Activated CD4-positive, alpha-beta memory T cell treated with anti-CD3 and anti-CD28 coated beads for 36 hours (primary cell): ENCODE results near the gene ATP6V1G3. TPM values are rescaled to one million over a fixed set of nuclear protein-coding genes. Genes with fewer than 3 reads are reported as not detected.
A peak's percentile ranks its signal among the peaks of the same experiment; 100 is the strongest.
"Not testable (repeated sequence)": the region's sequence is repeated elsewhere in the genome, so short reads cannot be mapped to it uniquely, and the experiment has no call there.

ENCODE experiments used
- CTCF ChIA-PET: fragments of 350-600 bp; sonication (Branson Sonifier 250); formaldehyde crosslinking; loops from one replicate; lab custom pipeline; 2021; ENCODE audit warnings: antibody characterized with exemption, inconsistent platforms; lab: Charles Lee
- POLR2A ChIA-PET: fragments of 350-600 bp; sonication (Branson Sonifier 250); formaldehyde crosslinking; loops from one replicate; lab custom pipeline; 2021; ENCODE audit warnings: antibody characterized with exemption; lab: Charles Lee
- DNase-seq: peaks from one replicate; pipeline ENCODE4 v3.0.0-alpha.2; 2020
- H3K27ac Mint-ChIP-seq: one replicate; pipeline ENCODE4 v1.8.0; 2021; ENCODE audit warnings: mixed read lengths
- H3K27me3 Mint-ChIP-seq: one replicate; pipeline ENCODE4 v1.8.0; 2021; ENCODE audit warnings: mixed read lengths
- H3K36me3 Mint-ChIP-seq: one replicate; pipeline ENCODE4 v1.8.0; 2021; ENCODE audit warnings: mixed read lengths
- H3K4me1 Mint-ChIP-seq: one replicate; pipeline ENCODE4 v1.8.0; 2021; ENCODE audit warnings: low read depth, mixed read lengths
- H3K4me3 Mint-ChIP-seq: one replicate; pipeline ENCODE4 v1.8.0; 2021; ENCODE audit warnings: mild to moderate bottlenecking, mixed read lengths
- H3K9me3 Mint-ChIP-seq: one replicate; pipeline ENCODE4 v1.8.0; 2021; ENCODE audit warnings: mixed read lengths
- intact Hi-C: fragments of 100-400 bp; cut with micrococcal nuclease; formaldehyde crosslinking; loops from one replicate; pipeline ENCODE4 v1.15.1; 2023
- total RNA-seq, 2 experiments: library from RNA; stranded (reverse); gene quantifications; one replicate each; pipeline ENCODE4 v1.2.3, GENCODE V29; 2021

The ATP6V1G3 gene
- total RNA-seq, 2 experiments from 2014 or later, result not detected

GRCh38 chr1:198538579-198539364 is 1.7 kb downstream of the ATP6V1G3 start:
- intact Hi-C loops, result no loop called here
- Mint-ChIP-seq H3K27ac (peak overlapping the region; percentile 61), H3K4me3 (peak overlapping the region; percentile 45), H3K9me3 (no peaks in the 10 kb centered on the region), H3K27me3 (no peaks in the 10 kb centered on the region), H3K4me1 (peaks cover 76% of the 10 kb centered on the region), H3K36me3 (no peaks in the 10 kb centered on the region)
- ChIA-PET CTCF (no interaction called here), POLR2A (no interaction called here)
- DNase-seq, result no peak

GRCh38 chr1:198535631-198536030 is 4.8 kb downstream of the ATP6V1G3 start:
- POLR2A ChIA-PET, result no interaction called here
- Mint-ChIP-seq H3K27ac (no peak overlapping the region), H3K4me3 (no peak overlapping the region), H3K9me3 (no peaks in the 10 kb centered on the region), H3K36me3 (no peaks in the 10 kb centered on the region), H3K27me3 (no peaks in the 10 kb centered on the region), H3K4me1 (peaks cover 68% of the 10 kb centered on the region)
- no peak for DNase-seq
- intact Hi-C loops, result loop anchor here (2.0 kb wide), 1 partner anchor 15 kb away; no protein-coding TSS in a partner anchor
- CTCF ChIA-PET, result interaction anchor here (1.4 to 1.6 kb wide), 2 partner anchors 12 to 19 kb away, joined by 3 to 4 read pairs; no protein-coding TSS in a partner anchor

GRCh38 chr1:198534548-198535418 is 5.7 kb downstream of the ATP6V1G3 start:
- ChIA-PET CTCF (interaction anchor here (0.6 to 1.6 kb wide), 2 partner anchors 20 to 36 kb away, joined by 3 read pairs; no protein-coding TSS in a partner anchor), POLR2A (no interaction called here)
- Mint-ChIP-seq H3K27me3 (no peaks in the 10 kb centered on the region), H3K27ac (peak overlapping the region; percentile 73), H3K36me3 (no peaks in the 10 kb centered on the region), H3K4me1 (peaks cover 68% of the 10 kb centered on the region), H3K9me3 (no peaks in the 10 kb centered on the region), H3K4me3 (peak overlapping the region; percentile 36)
- DNase-seq, result no peak
- intact Hi-C loops, result loop anchor here (2.0 kb wide), 1 partner anchor 16 kb away; no protein-coding TSS in a partner anchor

- intact Hi-C loops, result no loop called here
- H3K27ac Mint-ChIP-seq, result no peak overlapping the region
- H3K36me3 Mint-ChIP-seq, result no peaks in the 10 kb centered on the region
- ChIA-PET POLR2A (no interaction called here), CTCF (no interaction called here)
- DNase-seq, result no peak
- no peak overlapping the region for H3K4me3 Mint-ChIP-seq
- H3K4me1 Mint-ChIP-seq, result peaks cover 55% of the 10 kb centered on the region
- no peaks in the 10 kb centered on the region for H3K9me3 Mint-ChIP-seq
- H3K27me3 Mint-ChIP-seq, result no peaks in the 10 kb centered on the region
Observed at GRCh38 chr1:198531891-198532290, 8.6 kb downstream of the ATP6V1G3 start.

GRCh38 chr1:198530953-198531352 is 9.5 kb downstream of the ATP6V1G3 start:
- no peaks in the 10 kb centered on the region for H3K27me3 Mint-ChIP-seq
- ChIA-PET POLR2A (no interaction called here), CTCF (no interaction called here)
- no peaks in the 10 kb centered on the region for H3K9me3 Mint-ChIP-seq
- H3K4me3 Mint-ChIP-seq, result no peak overlapping the region
- peaks cover 56% of the 10 kb centered on the region for H3K4me1 Mint-ChIP-seq
- H3K27ac Mint-ChIP-seq, result no peak overlapping the region
- no peak for DNase-seq
- intact Hi-C loops, result no loop called here
- no peaks in the 10 kb centered on the region for H3K36me3 Mint-ChIP-seq

GRCh38 chr1:198529414-198529813 is 11.1 kb downstream of the ATP6V1G3 start:
- H3K27ac Mint-ChIP-seq, result no peak overlapping the region
- ChIA-PET CTCF (no interaction called here), POLR2A (interaction anchor here (0.8 kb wide), 1 partner anchor 81 kb away, joined by 3 read pairs; no protein-coding TSS in a partner anchor)
- no peaks in the 10 kb centered on the region for H3K9me3 Mint-ChIP-seq
- DNase-seq, result no peak
- H3K4me1 Mint-ChIP-seq, result peaks cover 56% of the 10 kb centered on the region
- H3K4me3 Mint-ChIP-seq, result no peak overlapping the region
- H3K27me3 Mint-ChIP-seq, result no peaks in the 10 kb centered on the region
- intact Hi-C loops, result no loop called here
- no peaks in the 10 kb centered on the region for H3K36me3 Mint-ChIP-seq

GRCh38 chr1:198528364-198528763 is 12.1 kb downstream of the ATP6V1G3 start:
- no peaks in the 10 kb centered on the region for H3K9me3 Mint-ChIP-seq
- ChIA-PET CTCF (no interaction called here), POLR2A (no interaction called here)
- H3K4me3 Mint-ChIP-seq, result no peak overlapping the region
- H3K27ac Mint-ChIP-seq, result no peak overlapping the region
- no peaks in the 10 kb centered on the region for H3K36me3 Mint-ChIP-seq
- DNase-seq, result no peak
- no peaks in the 10 kb centered on the region for H3K27me3 Mint-ChIP-seq
- peaks cover 51% of the 10 kb centered on the region for H3K4me1 Mint-ChIP-seq
- intact Hi-C loops, result no loop called here

GRCh38 chr1:198524556-198524955 is 15.9 kb downstream of the ATP6V1G3 start:
- intact Hi-C loops, result loop anchor here (5.0 kb wide), 4 partner anchors 398 to 703 kb away; no protein-coding TSS in a partner anchor
- Mint-ChIP-seq H3K4me3 (peak overlapping the region; percentile 73), H3K36me3 (no peaks in the 10 kb centered on the region), H3K27me3 (no peaks in the 10 kb centered on the region), H3K4me1 (peaks cover 71% of the 10 kb centered on the region), H3K9me3 (no peaks in the 10 kb centered on the region), H3K27ac (peak overlapping the region; percentile 90)
- POLR2A ChIA-PET, result no interaction called here
- DNase-seq, result no peak
- CTCF ChIA-PET, result interaction anchor here (1.5 to 1.7 kb wide), 2 partner anchors 11 to 166 kb away, joined by 3 to 4 read pairs; no protein-coding TSS in a partner anchor

- H3K36me3 Mint-ChIP-seq, H3K27me3 Mint-ChIP-seq, POLR2A ChIA-PET, H3K9me3 Mint-ChIP-seq: not testable (repeated sequence)
- peak overlapping the region; percentile 90 for H3K27ac Mint-ChIP-seq
- H3K4me3 Mint-ChIP-seq, result peak overlapping the region; percentile 73
- intact Hi-C loops, result loop anchor here (5.0 kb wide), 4 partner anchors 398 to 703 kb away; no protein-coding TSS in a partner anchor
- CTCF ChIA-PET, result interaction anchor here (1.7 kb wide), 1 partner anchor 12 kb away, joined by 4 read pairs; no protein-coding TSS in a partner anchor
- DNase-seq, result peak; percentile 39
- peaks cover 74% of the 10 kb centered on the region for H3K4me1 Mint-ChIP-seq
Observed at GRCh38 chr1:198524127-198524526, 16.4 kb downstream of the ATP6V1G3 start.

GRCh38 chr1:198523182-198523950 is 17.1 kb downstream of the ATP6V1G3 start:
- no peaks in the 10 kb centered on the region for H3K9me3 Mint-ChIP-seq
- intact Hi-C loops, result loop anchor here (1.0 to 5.0 kb wide), 8 partner anchors 79 to 704 kb away; no protein-coding TSS in a partner anchor
- ChIA-PET CTCF (interaction anchor here (0.9 to 1.9 kb wide), 6 partner anchors 13 to 159 kb away, joined by 3 to 10 read pairs (median 4); no protein-coding TSS in a partner anchor), POLR2A (interaction anchor here (0.7 to 1.5 kb wide), 5 partner anchors 97 to 163 kb away, joined by 3 to 4 read pairs (median 3); no protein-coding TSS in a partner anchor)
- DNase-seq, result no peak
- H3K27ac Mint-ChIP-seq, result peak overlapping the region; percentile 90
- H3K36me3 Mint-ChIP-seq, result no peaks in the 10 kb centered on the region
- H3K4me1 Mint-ChIP-seq, result peaks cover 82% of the 10 kb centered on the region
- no peaks in the 10 kb centered on the region for H3K27me3 Mint-ChIP-seq
- peak overlapping the region; percentile 73 for H3K4me3 Mint-ChIP-seq
